ENCODE data around the gene SLC17A7. TPM values are rescaled to one million over a fixed set of nuclear protein-coding genes. Genes with fewer than 3 reads are reported as not detected.

Gene SLC17A7
- total RNA-seq, 1 experiment from 2014 or later = 1.6 TPM

DNA sequence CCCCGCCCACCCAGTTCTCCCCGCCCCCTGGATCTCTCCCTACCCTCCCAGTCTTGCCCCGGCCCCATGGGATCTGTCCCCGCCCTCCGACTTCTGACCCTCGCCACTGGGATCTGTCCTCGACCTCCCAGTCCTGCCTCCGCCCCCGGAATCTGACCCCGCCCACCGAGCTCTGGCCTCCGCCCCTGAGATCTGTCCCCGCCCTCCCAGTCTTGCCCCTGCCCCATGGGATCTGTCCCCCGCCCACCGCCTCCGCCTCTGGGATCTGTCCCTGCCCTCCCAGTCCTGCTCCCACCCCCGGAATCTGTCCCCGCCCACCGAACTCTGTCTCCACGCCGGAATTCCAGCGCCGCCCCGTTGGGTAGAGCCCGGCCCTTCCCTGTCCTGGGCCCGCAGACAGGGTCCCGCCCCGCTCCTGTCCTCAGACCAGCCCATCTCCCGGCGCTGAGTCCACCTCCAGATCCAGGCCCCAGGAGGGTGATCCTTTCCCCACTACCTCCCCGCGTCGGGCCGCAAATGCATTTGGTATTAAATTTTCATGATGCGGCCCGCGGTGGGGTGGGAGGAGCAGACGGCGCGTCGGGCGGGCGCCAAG lies 1.5 kb upstream of the SLC17A7 start:
- Mint-ChIP-seq H3K27me3 (ENCODE audit: low read depth) (peaks cover 45% of the 10 kb centered on the region), H3K4me3 (peak overlapping the region; percentile 63), H3K27ac (no peak overlapping the region), H3K4me1 (peaks cover 29% of the 10 kb centered on the region), H3K36me3 (peaks cover 6% of the 10 kb centered on the region), H3K9me3 (no peaks in the 10 kb centered on the region)
- peak; percentile 100 for DNase-seq (ENCODE audit: low spot score)
- peak; percentile 68 for ATAC-seq
- TF ChIP-seq, protein P1, sequence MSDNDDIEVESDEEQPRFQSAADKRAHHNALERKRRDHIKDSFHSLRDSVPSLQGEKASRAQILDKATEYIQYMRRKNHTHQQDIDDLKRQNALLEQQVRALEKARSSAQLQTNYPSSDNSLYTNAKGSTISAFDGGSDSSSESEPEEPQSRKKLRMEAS (CRISPR knock-in tag; IDR thresholded peaks at IDR 0.05) = no peak
- TF ChIP-seq, protein P2, sequence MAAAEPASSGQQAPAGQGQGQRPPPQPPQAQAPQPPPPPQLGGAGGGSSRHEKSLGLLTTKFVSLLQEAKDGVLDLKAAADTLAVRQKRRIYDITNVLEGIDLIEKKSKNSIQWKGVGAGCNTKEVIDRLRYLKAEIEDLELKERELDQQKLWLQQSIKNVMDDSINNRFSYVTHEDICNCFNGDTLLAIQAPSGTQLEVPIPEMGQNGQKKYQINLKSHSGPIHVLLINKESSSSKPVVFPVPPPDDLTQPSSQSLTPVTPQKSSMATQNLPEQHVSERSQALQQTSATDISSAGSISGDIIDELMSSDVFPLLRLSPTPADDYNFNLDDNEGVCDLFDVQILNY (CRISPR knock-in tag; IDR thresholded peaks at IDR 0.05) = 0 out of 2 replicates have a peak, but pooled peaks have one; percentile 39
- TF ChIP-seq SP1 (CRISPR knock-in tag; conservative IDR thresholded peaks at IDR 0.05) = peak; percentile 61
- ChIA-PET CTCF (interaction anchor here (0.6 to 2.8 kb wide), 29 partner anchors 10 to 244 kb away, joined by 3 to 34 read pairs (median 7); partner anchors contain the start of genes ALDH16A1, DKKL1, GFY and PIH1D1), POLR2A (interaction anchor here (1.1 to 1.5 kb wide), 5 partner anchors 9 to 80 kb away, joined by 3 to 4 read pairs (median 3); partner anchors contain the start of genes DKKL1 and PIH1D1)

DNA sequence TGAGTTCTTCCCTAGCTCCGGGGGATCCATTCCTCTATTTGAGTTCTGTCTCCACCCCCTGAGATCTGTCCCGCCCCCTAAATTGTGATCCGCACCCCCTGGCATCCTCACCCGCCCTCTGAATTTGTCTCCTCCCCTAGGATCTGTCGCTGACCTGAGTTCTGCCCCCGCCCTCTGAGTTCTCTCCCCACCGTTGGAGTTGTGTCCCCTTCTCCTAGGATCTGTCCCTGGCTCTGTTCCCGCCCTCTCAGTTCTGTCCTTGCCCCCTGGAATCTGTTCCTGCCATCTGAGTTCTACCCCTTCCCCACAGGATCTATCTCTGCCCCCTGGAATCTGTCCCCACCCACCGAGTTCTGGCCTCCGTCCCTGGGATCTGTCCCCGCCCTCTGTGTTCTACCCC lies 1.0 kb upstream of the SLC17A7 start:
- DNase-seq (ENCODE audit: low spot score) = peak; percentile 67
- POLR2A ChIA-PET = interaction anchor here (1.1 to 1.5 kb wide), 5 partner anchors 9 to 79 kb away, joined by 3 to 4 read pairs (median 3); partner anchors contain the start of genes DKKL1 and PIH1D1
- H3K36me3 Mint-ChIP-seq = peaks cover 6% of the 10 kb centered on the region
- H3K9me3 Mint-ChIP-seq = no peaks in the 10 kb centered on the region
- H3K4me3 Mint-ChIP-seq = peak overlapping the region; percentile 63
- H3K27me3 Mint-ChIP-seq (ENCODE audit: low read depth) = peaks cover 50% of the 10 kb centered on the region
- CTCF ChIA-PET = interaction anchor here (0.6 to 2.8 kb wide), 30 partner anchors 10 to 244 kb away, joined by 3 to 34 read pairs (median 7); partner anchors contain the start of genes ALDH16A1, DKKL1, GFY and PIH1D1
- peak overlapping the region; percentile 81; the same call in 1 of the 2 replicates for H3K27ac Mint-ChIP-seq
- peak; percentile 0 for ATAC-seq
- H3K4me1 Mint-ChIP-seq = peaks cover 24% of the 10 kb centered on the region
- TF ChIP-seq SP1 (CRISPR knock-in tag; conservative IDR thresholded peaks at IDR 0.05) (no peak; the same call in 1 of the 2 replicates), TEAD1 (CRISPR knock-in tag; IDR thresholded peaks at IDR 0.05) (0 out of 2 replicates have a peak, but pooled peaks have one; percentile 23)

DNA sequence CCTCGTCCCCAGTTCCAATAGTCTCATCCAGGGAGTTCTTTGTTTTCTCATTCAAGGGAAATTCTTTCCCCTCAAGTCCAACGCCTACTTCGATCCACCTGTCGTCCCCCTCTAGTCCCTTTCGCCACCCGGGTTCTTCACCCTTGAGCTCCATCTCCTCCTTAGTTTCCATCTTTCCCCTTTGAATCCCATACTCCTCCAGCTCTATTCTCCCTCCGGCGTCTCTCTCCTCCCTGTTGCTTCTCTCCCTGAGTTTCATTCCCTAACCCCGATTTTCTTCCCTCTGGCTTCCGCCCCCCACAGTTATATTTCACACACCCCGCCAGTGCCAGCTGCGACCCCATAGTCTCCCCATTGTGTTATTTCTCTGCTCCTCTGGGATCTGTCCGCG lies 628 bp upstream of the SLC17A7 start:
- Mint-ChIP-seq H3K27ac (peak overlapping the region; percentile 50), H3K9me3 (no peaks in the 10 kb centered on the region), H3K36me3 (peaks cover 6% of the 10 kb centered on the region), H3K27me3 (ENCODE audit: low read depth) (peaks cover 54% of the 10 kb centered on the region), H3K4me1 (peaks cover 23% of the 10 kb centered on the region), H3K4me3 (peak overlapping the region; percentile 63)
- CTCF ChIA-PET = interaction anchor here (0.6 to 2.8 kb wide), 20 partner anchors 10 to 243 kb away, joined by 3 to 34 read pairs (median 8); partner anchors contain the start of genes ALDH16A1, DKKL1, GFY and PIH1D1
- DNase-seq (ENCODE audit: low spot score) (no peak), ATAC-seq (no peak)
- TF ChIP-seq, protein P1 (CRISPR knock-in tag; IDR thresholded peaks at IDR 0.05) = no peak
- TF ChIP-seq ZNF121 (CRISPR knock-in tag; IDR thresholded peaks at IDR 0.05) = no peak
- no peak for TF ChIP-seq OVOL2 (CRISPR knock-in tag; IDR thresholded peaks at IDR 0.05; ENCODE audit: borderline replicate concordance)
- no peak for TF ChIP-seq ZNF396 (CRISPR knock-in tag; IDR thresholded peaks at IDR 0.05; ENCODE audit: borderline replicate concordance)
- no peak for TF ChIP-seq TEAD1 (CRISPR knock-in tag; IDR thresholded peaks at IDR 0.05)
- TF ChIP-seq ZNF317 (CRISPR knock-in tag; IDR thresholded peaks at IDR 0.05; ENCODE audit: borderline replicate concordance, low read depth) = no peak
- no peak for TF ChIP-seq ZNF671 (CRISPR knock-in tag; IDR thresholded peaks at IDR 0.05)
- TF ChIP-seq RELA (CRISPR knock-in tag; IDR thresholded peaks at IDR 0.05; ENCODE audit: borderline replicate concordance) = no peak
- no peak for TF ChIP-seq JUN (CRISPR knock-in tag; IDR thresholded peaks at IDR 0.05)
- POLR2A ChIA-PET = interaction anchor here (1.1 to 1.3 kb wide), 3 partner anchors 12 to 79 kb away, joined by 3 to 4 read pairs (median 4); partner anchors contain the start of gene DKKL1

DNA sequence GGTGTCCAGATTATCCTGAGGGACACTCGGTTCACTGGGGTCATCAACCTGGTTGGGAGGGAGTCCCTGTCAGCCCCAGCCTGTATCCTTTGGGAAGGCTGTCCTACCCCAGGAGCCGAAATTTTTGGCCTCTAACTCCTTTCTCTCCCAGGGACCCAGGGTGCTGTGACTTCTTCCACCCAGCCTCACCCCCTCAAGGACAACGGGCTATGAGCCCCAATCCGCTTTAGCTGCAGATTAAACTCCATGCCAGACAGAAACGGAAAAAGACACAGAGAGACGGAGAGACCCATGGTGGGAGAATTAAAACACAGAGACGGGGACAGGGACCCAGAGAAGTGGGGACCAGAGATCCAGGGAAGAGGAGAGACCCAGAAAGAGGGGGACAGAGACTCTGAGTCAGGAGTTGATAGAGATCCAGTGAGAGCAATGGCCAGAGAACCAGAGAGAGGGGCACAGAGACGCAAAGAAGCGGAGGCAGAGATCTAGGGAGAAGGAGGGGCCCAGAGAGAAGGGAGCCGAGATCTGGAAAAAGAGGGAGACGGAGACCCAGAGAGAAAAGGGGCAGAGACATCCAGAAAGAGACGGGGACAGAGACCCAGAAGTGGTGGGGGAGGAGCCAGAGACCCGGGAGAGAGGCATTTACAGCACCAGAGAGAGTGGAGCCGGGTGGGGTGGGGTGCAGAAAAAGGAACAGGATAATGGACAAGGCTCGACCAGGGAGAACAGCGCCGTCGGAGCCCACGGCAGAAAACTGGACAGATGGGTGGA lies 703 bp downstream of the SLC17A7 start:
- POLR2A ChIA-PET = interaction anchor here (0.6 to 0.7 kb wide), 2 partner anchors 50 to 625 kb away, joined by 4 read pairs; no protein-coding TSS in a partner anchor
- H3K4me3 Mint-ChIP-seq = peak overlapping the region; percentile 66
- TF ChIP-seq SP1 (CRISPR knock-in tag; conservative IDR thresholded peaks at IDR 0.05) (0 out of 2 replicates have a peak, but pooled peaks have one; percentile 7), ZNF219 (CRISPR knock-in tag; IDR thresholded peaks at IDR 0.05; ENCODE audit: borderline replicate concordance) (no peak)
- TF ChIP-seq, protein P3, sequence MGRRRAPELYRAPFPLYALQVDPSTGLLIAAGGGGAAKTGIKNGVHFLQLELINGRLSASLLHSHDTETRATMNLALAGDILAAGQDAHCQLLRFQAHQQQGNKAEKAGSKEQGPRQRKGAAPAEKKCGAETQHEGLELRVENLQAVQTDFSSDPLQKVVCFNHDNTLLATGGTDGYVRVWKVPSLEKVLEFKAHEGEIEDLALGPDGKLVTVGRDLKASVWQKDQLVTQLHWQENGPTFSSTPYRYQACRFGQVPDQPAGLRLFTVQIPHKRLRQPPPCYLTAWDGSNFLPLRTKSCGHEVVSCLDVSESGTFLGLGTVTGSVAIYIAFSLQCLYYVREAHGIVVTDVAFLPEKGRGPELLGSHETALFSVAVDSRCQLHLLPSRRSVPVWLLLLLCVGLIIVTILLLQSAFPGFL (CRISPR knock-in tag; IDR thresholded peaks at IDR 0.05; ENCODE audit: borderline replicate concordance) = no peak
- TF ChIP-seq, protein P4, sequence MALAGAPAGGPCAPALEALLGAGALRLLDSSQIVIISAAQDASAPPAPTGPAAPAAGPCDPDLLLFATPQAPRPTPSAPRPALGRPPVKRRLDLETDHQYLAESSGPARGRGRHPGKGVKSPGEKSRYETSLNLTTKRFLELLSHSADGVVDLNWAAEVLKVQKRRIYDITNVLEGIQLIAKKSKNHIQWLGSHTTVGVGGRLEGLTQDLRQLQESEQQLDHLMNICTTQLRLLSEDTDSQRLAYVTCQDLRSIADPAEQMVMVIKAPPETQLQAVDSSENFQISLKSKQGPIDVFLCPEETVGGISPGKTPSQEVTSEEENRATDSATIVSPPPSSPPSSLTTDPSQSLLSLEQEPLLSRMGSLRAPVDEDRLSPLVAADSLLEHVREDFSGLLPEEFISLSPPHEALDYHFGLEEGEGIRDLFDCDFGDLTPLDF (CRISPR knock-in tag; IDR thresholded peaks at IDR 0.05) = no peak
- CTCF ChIA-PET = interaction anchor here (0.6 to 2.8 kb wide), 8 partner anchors 11 to 1673 kb away, joined by 4 to 34 read pairs (median 10); partner anchors contain the start of genes ALDH16A1, GFY and PIH1D1
- peaks cover 68% of the 10 kb centered on the region for H3K27me3 Mint-ChIP-seq (ENCODE audit: low read depth)
- H3K9me3 Mint-ChIP-seq = no peaks in the 10 kb centered on the region
- peaks cover 32% of the 10 kb centered on the region for H3K4me1 Mint-ChIP-seq
- H3K36me3 Mint-ChIP-seq = no peaks in the 10 kb centered on the region
- no peak overlapping the region for H3K27ac Mint-ChIP-seq
- ATAC-seq = no peak
- no peak for DNase-seq (ENCODE audit: low spot score)

Data from WTC11 (cell line).